Measurements from ENCODE around the gene CMAS.
"Not testable (repeated sequence)": the region's sequence is repeated elsewhere in the genome, so short reads cannot be mapped to it uniquely, and the experiment has no call there.

Gene CMAS

DNA sequence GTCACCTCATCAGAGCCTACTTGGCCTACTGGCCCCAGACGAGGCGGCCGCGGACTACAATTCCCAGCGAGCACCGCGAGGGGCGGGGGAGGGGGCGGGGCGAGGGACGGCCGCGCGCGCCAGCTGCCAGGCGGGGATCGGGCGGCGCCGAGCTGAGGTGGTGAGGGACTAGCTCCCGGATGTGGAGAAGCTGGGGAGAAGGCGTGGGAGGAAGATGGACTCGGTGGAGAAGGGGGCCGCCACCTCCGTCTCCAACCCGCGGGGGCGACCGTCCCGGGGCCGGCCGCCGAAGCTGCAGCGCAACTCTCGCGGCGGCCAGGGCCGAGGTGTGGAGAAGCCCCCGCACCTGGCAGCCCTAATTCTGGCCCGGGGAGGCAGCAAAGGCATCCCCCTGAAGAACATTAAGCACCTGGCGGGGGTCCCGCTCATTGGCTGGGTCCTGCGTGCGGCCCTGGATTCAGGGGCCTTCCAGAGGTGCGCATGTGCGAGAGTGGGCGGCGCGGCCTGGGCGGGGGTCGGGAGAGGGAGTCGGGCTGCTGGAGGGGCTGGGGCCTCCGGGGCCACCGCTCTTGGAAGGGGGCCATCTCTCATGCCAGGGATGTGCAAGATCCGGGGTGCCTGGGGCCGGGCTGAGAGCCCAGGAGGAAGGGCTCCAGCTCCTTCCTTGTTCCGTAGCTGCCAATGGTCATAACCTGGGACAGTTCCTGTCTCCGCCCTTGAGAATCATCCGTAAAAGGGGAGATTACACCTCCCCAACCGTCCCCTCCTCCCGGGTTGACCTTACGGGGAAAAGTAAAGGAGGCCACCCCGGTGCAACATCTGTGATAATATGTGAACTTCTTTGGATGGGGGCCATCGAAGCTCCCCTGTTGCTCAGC is at the start of gene CMAS:
Gene CMAS (plus strand): TSS at position 129 of the 878 bp plus-strand sequence. CDS start 86 bp downstream, at position 215.
- DNase-seq (ENCODE audit: low read depth in 2 of 2) = peak; percentile 52 to 63

DNA sequence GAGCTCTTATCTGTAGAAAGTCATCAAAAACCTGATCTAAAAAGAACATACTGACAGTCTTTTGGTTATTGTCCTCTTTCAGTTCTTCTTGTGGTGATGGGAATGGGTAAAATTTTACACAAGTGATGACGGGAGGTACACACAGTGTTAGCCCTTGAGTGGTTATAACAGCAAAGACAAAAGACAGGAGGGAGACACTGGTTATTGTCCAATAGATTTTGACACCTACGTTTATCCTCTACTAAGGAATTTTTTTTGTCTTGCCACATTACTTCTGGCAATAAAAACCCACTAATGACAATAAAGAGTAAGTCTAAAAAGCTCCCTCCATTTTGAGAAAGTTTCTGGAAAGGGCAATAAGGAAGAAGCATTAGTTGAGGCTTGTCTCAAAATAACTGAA is 47.7 kb upstream of the CMAS start:
- DNase-seq (ENCODE audit: low read depth in 2 of 2) = no peak

GRCh38 chr12:21998782-21999181 is 47.2 kb upstream of the CMAS start:
- no peak for DNase-seq (ENCODE audit: low read depth in 2 of 2)

DNA sequence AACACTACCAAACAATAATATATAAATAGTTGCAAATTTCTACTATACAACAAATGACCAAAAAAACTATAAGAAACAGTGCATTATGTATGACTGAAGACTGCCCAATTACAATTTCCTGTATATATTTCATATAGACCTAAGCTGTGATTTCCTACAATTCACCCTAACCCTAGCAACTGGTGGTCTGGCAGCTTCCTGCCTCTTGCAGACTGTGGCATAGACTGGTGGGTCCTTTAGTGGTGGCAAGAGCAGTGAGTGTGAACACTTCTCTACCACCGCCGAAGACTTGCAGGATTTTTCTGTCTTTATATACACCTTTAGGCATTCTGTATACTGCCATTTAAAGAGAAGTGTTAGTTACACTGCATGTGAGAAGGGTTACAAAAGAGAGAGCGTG is 43.6 kb upstream of the CMAS start:
- DNase-seq (ENCODE audit: low read depth in 2 of 2) = no peak

DNA sequence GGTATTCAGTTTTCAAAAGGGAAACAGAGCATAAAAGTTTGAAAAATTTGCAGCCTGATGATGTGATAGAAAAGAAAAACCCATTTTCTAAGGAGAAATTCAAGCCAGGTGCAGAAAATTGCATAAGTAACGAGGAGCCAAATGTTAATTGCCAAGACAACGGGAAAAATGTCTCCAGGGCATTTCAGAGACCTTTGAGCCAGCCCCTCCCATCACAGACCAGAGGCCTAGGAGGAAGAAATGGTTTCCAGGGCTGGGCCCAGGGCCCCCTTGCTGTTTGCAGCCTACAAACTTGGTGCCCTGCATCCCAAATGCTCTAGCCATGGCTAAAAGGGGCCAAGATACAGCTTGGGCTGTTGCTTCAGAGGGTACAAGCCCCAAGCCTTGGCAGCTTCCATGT is 38.2 kb upstream of the CMAS start:
- not testable (repeated sequence) for DNase-seq (ENCODE audit: low read depth in 2 of 2)

- no peak for DNase-seq (ENCODE audit: low read depth in 2 of 2)
Measured at GRCh38 chr12:22008196-22008595, 37.8 kb upstream of the CMAS start.

- DNase-seq (ENCODE audit: low read depth in 2 of 2) = no peak
Measured at GRCh38 chr12:22014041-22014782, 31.8 kb upstream of the CMAS start.

DNA sequence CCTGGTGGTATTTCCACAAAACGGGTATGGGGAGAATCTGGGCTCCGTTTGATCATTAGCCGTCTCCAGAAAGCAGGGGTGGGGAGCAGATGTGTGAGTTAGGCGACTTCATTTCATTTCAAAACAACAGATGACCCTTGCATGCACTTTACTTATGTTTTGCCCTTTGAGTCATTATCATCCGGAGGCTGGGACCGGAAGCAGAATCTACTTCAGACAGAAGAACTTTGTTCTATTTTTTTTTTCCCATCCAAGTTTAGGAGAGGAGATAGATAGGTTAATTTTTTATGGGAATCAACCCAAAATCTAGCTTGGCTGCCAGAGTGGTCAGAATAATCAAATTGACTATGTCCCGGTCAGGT is 31.3 kb upstream of the CMAS start:
- no peak for DNase-seq (ENCODE audit: low read depth in 2 of 2)

DNA sequence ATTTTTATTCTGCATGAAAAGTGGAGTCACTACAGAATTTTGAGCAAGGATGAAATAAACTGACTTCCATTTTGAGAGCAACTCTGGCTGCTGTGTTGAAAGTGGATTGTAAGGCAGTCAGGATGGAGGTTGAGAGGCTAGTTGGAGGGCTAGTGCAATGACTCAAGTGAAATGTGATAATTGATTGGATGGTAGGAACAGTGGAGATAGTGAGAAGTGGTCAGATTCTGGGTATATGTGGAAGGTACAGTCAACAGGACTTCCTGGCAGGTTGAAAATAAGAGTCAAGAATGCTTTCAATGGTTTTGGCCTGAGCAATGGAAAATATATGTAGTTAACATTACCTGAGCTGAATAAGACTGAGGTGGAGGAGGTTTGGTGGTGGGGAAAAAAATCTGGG is 29.0 kb upstream of the CMAS start:
- DNase-seq (ENCODE audit: low read depth in 2 of 2) = no peak

DNA sequence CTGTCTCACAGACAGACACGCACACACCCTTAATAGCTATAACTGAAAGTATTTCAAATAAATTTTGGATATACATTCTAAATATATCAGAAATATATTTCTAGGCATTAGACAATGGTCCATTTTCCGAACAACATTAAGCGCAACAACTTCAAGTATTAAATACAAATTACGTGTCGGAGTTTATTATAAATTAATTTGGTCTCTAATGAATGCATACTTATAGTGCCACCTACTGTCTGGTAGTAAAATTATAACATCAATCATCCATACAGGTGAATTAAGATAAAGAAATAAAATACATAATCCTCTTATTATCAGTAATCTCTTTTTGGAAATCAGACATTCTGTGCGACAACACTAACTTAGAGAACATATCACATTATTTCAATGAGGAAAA is 27.2 kb upstream of the CMAS start:
- DNase-seq (ENCODE audit: low read depth in 2 of 2) = no peak

DNA sequence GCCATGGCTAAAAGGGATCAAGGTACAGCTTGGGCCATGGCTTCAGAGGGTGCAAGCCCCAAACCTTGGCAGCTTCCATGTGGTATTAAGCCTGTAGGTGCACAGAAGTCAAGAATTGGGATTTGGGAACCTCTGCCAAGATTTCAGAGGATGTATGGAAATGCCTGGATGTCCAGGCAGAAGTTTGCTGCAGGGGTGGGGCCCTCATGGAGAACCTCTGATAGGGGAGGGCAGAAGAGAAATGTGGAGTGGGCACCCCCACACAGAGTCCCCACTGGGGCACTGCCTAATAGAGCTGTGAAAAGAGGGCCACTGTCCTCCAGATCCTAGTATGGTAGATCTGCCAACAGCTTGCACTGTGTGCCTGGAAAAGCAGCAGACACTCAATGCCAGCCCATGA is 22.5 kb upstream of the CMAS start:
- DNase-seq (ENCODE audit: low read depth in 2 of 2) = not testable (repeated sequence)

DNA sequence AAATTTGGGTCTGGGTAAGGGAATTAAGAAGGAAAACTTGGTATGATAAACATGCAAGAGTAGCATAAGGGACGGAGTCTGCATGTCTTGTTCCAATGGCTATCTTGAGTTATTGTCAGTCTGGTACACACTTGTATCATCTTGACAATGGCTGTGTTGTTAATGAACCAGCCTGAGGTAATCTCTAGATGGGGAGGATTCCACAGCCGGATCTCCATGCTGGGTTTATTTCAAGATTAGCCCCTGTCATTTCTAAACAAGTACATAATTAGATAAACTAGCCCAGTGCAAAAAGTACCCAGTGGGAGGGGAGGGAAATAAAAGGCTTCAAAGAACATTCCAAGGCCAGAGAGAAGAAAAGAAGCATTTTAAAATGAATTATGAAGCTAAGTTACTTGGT is 16.5 kb upstream of the CMAS start:
- no peak for DNase-seq (ENCODE audit: low read depth in 2 of 2)

DNA sequence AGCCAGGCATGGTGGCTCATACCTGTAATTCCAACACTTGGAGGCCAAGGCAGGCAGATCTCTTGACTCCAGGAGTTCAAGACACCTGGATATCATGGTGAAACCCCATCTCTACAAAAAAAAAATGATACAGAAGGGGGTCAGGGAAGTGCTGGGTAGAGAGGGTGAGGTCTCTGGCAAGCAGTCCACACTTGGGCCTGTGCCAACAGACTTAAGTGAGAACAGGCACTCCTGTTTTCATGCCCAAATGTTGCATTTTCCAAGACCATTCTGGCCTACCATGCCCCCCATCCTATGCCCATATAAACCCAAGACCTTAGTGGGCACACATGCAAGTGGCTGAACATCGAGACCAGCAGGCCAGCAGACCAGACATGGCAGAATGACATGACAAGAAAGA is 16.0 kb upstream of the CMAS start:
- DNase-seq (ENCODE audit: low read depth in 2 of 2) = no peak

DNA sequence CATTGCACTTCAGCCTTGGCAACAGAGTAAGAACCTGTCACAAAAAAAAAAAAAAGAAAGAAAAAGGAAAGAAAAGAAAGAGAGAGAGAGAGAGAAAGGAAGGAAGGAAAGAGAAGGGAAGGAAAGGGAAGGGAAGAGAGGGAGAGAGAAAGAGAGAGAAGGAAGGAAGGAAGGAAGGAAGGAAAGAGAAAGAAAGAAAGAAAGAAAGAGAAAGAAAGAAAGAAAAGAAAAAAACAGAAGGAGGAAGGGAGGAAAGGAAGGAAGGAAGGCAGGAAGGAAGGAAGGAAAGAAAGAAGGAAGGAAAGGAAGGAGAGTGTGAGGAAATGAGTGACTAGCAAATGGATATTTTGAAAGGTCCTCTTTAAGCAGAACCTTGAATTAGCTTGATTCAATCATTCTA is 13.3 kb upstream of the CMAS start:
- DNase-seq (ENCODE audit: low read depth in 2 of 2) = no peak

GRCh38 chr12:22034709-22035506 is 11.1 kb upstream of the CMAS start:
- no peak for DNase-seq (ENCODE audit: low read depth in 2 of 2)

GRCh38 chr12:22037947-22038346 is 8.1 kb upstream of the CMAS start:
- DNase-seq (ENCODE audit: low read depth in 2 of 2) = no peak

DNA sequence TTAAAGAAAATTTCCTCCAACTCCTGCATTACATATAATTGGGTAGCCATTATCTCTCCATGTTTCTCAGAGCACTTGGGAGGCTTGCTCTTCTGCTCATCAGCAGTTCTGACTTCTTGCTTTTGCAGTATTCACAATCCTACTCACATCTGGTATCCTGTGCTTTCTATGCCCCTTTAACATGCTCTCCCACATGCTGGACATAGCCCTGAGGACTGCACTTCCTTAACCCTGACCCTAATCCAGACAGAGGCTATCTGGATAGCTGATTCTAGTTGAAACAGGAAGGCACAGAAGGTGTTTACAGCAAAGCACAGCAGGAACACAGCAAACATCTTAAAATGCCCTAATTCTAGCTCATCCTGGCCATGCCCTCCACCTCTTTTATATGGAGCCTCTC is 7.3 kb upstream of the CMAS start:
- DNase-seq (ENCODE audit: low read depth in 2 of 2) = no peak

DNA sequence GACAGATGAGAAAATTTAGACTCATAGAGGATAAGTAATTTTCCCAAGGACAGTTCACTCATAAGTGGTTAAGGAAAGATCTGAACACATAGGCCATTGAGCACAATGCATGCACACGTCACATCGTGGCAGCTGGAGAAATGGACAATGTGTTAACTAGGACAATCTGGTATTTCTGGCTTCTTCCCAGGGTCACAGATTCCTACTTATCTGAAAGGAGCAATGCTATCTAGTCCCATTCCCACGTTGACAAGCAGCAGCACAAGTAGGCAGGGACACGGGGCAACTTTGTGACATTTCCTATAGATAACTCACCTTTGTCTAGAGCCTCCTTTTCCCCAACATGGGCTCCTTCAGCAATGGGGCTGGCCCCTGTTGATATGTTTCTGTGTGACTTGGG is 6.7 kb upstream of the CMAS start:
- DNase-seq (ENCODE audit: low read depth in 2 of 2) = no peak

GRCh38 chr12:22042976-22043669 is 2.9 kb upstream of the CMAS start:
- no peak for DNase-seq (ENCODE audit: low read depth in 2 of 2)

- no peak for DNase-seq (ENCODE audit: low read depth in 2 of 2)
Measured at GRCh38 chr12:22043943-22044342, 2.1 kb upstream of the CMAS start.

GRCh38 chr12:22044391-22044790 is 1.6 kb upstream of the CMAS start:
- DNase-seq (ENCODE audit: low read depth in 2 of 2) = no peak

- DNase-seq (ENCODE audit: low read depth in 2 of 2) = no peak
Measured at GRCh38 chr12:22046968-22047390, 961 bp downstream of the CMAS start.
